GDM1 (cell line): ENCODE results near the gene INHBA.

Experiments
- DNase-seq: peaks from one replicate; lab custom pipeline; 2025; lab: John Stamatoyannopoulos, UW

The INHBA gene

GRCh38 chr7:41688906-41689305 is 14.0 kb downstream of the INHBA start:
- DNase-seq = no peak

GRCh38 chr7:41688012-41688625 is 14.8 kb downstream of the INHBA start:
- DNase-seq = no peak

- no peak for DNase-seq
Observed at GRCh38 chr7:41685684-41686083, 17.2 kb downstream of the INHBA start.

GRCh38 chr7:41682422-41682821 is 20.5 kb downstream of the INHBA start:
- DNase-seq = no peak

GRCh38 chr7:41679566-41679965 is 23.3 kb downstream of the INHBA start:
- DNase-seq = no peak

- no peak for DNase-seq
Observed at GRCh38 chr7:41674505-41675023, 28.3 kb downstream of the INHBA start.

- DNase-seq = no peak
Observed at GRCh38 chr7:41661596-41661995, 41.3 kb downstream of the INHBA start.

- no peak for DNase-seq
Observed at GRCh38 chr7:41659539-41659938, 43.4 kb downstream of the INHBA start.

GRCh38 chr7:41656366-41656765 is 46.5 kb downstream of the INHBA start:
- peak; percentile 28 for DNase-seq

- no peak for DNase-seq
Observed at GRCh38 chr7:41655426-41655825, 47.5 kb downstream of the INHBA start.

- DNase-seq = no peak
Observed at GRCh38 chr7:41652267-41652666, 50.6 kb downstream of the INHBA start.

- DNase-seq = no peak
Observed at GRCh38 chr7:41648501-41648900, 54.4 kb downstream of the INHBA start.

GRCh38 chr7:41643616-41644015 is 59.3 kb downstream of the INHBA start:
- no peak for DNase-seq

GRCh38 chr7:41641665-41642014 is 61.2 kb downstream of the INHBA start:
- DNase-seq = no peak

GRCh38 chr7:41641011-41641664 is 61.8 kb downstream of the INHBA start:
- no peak for DNase-seq

- DNase-seq = no peak
Observed at GRCh38 chr7:41640487-41640886, 62.4 kb downstream of the INHBA start.

- DNase-seq = no peak
Observed at GRCh38 chr7:41637049-41637448, 65.8 kb downstream of the INHBA start.
